Vagina (tissue), 2 donors: ENCODE measurements around the gene PCSK5.

ENCODE experiments used
- CTCF ChIP-seq, 3 experiments: fragments of 450-650 bp in 2 of 3; fragments of 200-600 bp in 1 of 3; sonication (generic) in 1 of 3; IDR thresholded peaks; one replicate each; pipeline ENCODE4 v1.5.1; 2017 to 2019; ENCODE audit warnings: antibody characterized with exemption in 3 of 3, mild to moderate bottlenecking in 2 of 3, moderate library complexity in 2 of 3
- POLR2A ChIP-seq, 2 donors: fragments of 450-650 bp; IDR thresholded peaks; one replicate each; pipeline ENCODE4 v1.6.1; 2017; ENCODE audit warnings: antibody characterized with exemption in 2 of 2, mild to moderate bottlenecking in 2 of 2, moderate library complexity in 2 of 2
- POLR2AphosphoS5 ChIP-seq, 2 donors: sonication (generic); formaldehyde crosslinking; IDR thresholded peaks; one replicate each; pipeline ENCODE4 v1.9.0; 2017; ENCODE audit warnings: antibody characterized with exemption in 2 of 2, mild to moderate bottlenecking in 2 of 2, low read depth in 1 of 2; ENCODE audit not compliant: insufficient read depth in 1 of 2

GRCh38 chr9:75938946-75939345 is 48.5 kb downstream of the PCSK5 start:
- TF ChIP-seq POLR2A (IDR thresholded peaks at IDR 0.05) (no peak), CTCF (IDR thresholded peaks at IDR 0.05) (no peak), POLR2AphosphoS5 (IDR thresholded peaks at IDR 0.05; ENCODE audit: insufficient read depth in 1 of 2, low read depth in 1 of 2) (no peak)
